NCI-H82 (cell line): ENCODE data around the gene PLEKHG4B.
"Not testable (repeated sequence)": the region's sequence is repeated elsewhere in the genome, so short reads cannot be mapped to it uniquely, and the experiment has no call there.

Experiments used
- DNase-seq: peaks from one replicate; lab custom pipeline; 2025; lab: John Stamatoyannopoulos, UW

The PLEKHG4B gene

DNA sequence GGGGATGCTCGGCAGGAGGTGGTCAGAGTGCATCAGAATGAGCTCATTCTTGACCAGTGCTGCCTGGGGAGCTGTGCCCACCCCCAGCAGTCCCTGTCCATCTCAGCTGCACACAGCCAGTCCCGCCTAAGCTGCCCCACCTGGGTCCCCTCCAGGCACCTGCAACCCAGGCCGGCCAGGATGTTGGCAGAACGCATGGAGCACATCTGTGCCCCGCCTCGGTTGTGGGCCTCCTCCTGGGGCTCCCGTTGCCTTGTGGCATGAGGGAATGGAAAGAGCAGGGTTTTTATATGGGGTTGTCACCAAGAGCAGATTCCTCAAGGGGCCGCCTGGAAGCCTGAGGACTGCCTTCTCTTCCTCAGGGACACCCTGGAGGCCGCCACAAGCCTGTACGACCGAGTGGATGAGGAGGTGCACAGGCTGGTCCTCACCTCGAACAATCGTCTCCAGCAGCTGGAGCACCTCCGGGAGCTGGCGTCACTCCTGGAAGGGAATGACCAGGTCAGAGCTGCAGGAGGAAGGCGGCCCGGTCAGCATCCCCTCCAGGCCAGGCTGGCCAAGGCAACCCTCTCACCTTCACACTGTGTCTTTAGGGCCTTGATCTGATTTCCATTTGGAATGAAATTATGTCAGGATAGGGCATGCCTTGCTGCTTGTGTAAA, 64.6 kb downstream of the PLEKHG4B start:
- DNase-seq: no peak

DNA sequence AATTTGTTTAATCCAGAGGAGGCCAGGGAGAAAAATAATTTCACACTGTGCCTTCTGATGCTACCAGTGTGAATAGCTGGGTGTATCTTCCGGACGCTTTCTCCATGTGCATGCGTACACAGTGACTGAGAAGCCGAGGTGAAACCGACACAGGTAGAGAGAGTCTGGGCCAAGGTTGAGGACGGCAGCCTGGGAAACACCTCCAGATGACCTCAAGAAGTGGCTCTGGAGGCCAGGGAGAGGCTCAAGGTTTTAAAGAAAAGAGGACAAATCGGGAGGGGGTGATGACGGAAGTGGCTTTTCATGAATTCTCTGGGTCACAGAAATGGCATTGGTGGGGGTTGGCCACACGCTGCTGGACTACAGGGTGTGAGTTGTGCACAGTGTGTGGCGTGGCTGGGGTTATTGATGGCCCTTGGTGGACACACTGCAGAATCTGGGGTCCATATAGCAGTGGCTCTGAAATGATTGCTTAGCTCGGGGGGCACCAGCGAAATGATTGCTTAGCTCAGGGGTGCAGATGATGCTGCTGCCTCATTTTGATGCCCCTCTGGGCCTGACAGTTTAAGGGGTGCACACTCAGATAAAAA, 65.3 kb downstream of the PLEKHG4B start:
- DNase-seq: no peak

DNA sequence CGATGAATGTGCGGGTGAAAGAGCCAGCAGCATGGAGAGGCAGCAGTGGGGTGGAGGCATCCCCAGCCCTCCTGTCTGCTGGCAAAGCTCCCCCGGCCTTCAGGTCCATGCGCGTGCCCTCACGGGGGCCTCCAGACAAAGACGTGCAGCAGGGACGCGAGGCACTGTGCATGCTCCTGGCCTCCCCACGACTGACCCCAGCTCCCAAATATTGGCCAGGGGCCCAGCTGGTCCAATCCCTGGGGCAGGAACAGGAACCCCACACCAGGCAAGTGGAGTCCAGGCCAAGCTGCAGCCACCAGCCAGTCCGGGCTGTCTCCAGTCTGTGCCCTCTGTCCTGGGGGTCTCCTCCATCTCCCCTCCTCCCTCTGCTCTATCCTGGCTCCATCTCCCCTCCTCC, 65.8 kb downstream of the PLEKHG4B start:
- DNase-seq: no peak

DNA sequence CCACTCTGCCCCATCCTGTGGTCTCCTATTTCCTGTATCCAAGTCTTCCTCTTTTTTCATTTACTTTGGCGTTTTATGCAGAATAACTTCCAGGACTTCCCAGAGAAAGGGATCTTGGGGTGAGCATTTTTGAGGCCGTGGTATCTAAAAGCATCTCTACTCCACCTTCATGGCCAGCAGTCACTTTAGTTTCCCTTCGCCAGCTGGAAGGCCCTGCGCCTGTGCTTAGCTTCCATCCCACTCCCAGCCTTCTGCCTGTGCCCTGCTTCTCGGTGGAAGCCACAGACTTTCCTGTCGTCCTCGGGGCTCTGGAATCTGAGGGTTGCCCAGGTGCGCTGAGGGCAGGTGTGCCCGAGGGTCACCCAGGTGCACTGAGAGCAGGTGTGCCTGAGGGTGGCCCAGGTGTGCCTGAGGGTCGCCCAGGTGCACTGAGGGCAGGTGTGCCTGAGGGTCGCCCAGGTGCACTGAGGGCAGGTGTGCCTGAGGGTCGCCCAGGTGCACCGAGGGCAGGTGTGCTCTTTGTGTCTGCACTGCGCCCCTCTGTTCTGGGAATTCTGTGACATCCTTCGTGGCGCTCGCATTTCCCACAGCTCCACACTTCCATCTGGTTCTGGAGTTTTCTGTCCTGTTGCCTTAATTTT, 67.0 kb downstream of the PLEKHG4B start:
- DNase-seq: no peak

DNA sequence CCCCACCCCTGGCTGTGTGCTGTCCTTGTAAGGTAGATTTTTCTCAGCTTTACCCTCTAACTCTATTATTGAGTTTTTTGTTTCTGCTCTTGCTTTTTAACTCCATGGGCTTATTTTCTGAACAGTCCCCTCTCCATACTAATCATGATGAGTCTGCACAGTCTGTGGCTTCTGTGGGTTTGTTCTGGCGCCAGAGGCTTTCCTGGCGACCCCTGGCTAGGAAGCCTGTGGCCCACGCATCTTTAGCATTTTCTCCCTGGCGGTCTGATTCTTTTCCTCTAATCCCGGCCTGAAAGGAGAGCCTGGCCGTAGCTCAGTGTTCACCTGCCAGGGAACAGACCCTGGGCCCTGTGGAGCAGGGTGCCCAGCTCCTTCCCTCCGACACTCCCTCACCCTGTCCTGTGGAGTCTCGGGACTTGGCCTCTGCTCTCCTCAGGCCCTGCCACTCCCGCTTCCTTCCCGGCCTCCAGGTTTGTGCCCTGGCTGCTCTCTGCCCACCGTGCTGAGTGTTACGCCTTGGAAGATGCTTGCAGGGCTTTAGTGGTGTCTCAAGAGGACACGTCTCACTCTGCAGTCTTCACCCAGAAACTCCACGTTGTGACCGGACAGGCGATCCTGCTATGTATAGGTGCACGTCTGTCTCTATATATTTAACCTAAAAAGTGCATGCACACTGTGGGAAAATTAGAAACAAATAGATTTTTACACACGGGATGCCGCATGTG, 67.6 kb downstream of the PLEKHG4B start:
- no peak for DNase-seq

DNA sequence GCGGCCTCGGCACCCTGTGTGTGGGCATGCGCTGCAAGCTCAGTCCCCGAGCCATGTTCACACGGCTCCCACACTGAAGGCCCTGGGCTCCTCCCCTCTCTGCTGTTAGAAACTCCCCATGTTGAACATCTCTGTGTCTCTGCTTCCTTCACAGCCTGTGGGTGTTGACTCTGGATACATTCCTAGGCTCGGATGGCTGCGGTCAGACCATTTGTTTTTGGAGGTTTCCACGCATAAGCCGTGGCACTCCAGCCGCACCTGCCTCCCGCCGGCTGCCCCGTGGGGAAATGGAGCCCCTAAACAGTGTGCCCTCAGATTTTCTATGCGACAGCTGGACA, 68.2 kb downstream of the PLEKHG4B start:
- DNase-seq: no peak

DNA sequence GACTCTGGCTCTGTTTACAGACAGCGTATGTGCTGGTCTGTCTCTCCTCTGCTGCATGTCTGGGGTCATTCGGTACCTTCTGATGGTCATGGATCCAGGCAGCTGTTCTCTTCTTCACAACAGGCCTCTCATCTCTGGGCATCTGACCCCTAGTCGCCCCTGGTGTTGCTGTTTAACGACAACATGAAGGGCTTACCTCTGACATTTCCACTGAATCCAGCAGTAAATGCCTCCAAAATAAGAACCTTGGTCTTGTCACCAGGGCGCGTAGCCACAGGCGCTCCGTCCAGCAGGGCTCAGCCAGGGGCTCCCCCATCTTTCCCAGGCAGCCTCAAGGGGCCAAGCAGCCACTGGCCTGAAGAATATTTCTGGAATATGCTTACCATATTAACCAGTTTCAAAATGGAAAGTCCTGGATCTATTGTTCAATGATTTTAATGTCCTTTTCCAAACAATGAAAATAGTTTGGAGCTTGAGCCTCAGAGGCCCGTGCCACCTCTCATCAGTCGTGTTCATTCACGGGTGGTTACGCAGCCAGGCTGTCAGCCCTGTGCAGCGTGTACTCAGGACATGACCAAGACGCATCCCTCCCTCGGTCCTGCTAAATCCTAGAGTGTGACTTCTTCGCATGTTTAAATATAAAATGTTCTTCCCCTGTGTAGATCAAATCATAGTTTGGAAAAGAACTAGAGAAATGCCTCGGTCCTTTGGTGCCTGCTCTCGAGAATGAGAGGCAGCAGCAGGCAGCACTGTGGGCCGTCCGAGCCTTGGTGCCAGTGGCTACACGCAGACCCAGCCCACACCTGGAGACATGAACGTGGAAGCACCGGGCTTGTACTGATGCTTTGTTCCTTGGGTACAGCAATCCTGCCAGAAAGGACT, 69.2 kb downstream of the PLEKHG4B start:
- no peak for DNase-seq

DNA sequence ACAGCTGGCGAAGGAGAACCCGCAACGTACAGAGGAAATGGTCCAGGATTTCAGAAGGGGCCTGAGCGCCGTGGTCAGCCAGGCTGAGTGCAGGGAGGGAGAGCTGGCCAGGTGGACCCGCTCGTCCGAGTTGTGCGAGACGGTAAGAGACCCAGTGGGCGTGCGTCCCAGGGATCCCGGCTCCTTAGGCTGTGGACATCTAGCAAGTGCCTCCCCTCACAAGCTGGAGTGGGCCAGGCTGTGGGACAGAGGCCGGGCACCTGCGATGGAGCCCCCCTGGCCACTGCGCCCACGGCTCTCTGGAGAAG, 69.8 kb downstream of the PLEKHG4B start:
- DNase-seq: no peak

DNA sequence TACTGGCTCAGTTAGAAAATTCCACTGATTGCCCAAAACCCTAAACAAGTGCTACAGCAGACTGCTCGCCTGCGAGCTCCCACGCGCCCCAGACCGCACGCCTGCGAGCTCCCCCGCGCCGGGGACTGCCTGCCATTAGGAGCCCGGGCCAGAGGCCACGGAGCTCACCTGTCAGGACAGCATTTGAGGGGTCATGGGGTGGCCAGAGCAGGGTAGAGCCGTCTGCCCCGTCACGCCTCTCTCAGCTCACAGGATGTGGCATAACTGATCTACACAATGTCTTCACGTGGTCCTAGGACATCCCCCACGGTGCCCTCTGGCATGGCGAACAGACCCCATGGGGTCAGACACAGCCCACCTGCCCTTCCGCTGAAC, 70.2 kb downstream of the PLEKHG4B start:
- no peak for DNase-seq

DNA sequence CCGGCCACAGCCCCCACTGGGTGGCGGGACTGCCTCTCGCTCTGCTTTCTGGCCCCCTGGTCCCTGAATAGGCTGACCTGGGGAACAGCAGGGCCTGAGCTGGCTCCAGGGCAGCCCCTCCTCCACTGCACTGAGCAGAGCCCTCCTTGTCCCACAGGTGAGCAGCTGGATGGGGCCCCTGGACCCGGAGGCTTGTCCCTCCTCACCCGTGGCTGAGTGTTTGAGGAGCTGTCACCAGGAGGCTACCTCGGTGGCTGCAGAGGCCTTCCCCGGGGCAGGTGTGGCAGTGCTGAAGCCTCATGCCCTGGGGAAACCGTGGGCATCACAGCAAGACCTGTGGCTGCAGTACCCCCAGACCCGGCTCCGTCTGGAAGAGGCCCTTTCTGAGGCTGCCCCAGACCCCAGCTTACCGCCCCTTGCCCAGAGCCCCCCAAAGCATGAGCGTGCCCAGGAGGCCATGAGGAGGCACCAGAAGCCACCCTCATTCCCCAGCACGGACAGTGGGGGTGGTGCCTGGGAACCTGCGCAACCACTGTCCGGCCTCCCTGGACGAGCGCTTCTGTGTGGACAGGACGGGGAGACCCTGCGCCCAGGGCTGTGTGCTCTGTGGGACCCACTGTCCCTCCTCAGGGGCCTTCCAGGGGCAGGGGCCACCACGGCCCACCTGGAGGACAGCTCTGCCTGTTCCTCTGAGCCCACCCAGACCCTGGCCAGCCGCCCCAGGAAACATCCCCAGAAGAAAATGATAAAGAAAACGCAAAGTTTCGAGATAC, 70.8 kb downstream of the PLEKHG4B start:
- DNase-seq: no peak

DNA sequence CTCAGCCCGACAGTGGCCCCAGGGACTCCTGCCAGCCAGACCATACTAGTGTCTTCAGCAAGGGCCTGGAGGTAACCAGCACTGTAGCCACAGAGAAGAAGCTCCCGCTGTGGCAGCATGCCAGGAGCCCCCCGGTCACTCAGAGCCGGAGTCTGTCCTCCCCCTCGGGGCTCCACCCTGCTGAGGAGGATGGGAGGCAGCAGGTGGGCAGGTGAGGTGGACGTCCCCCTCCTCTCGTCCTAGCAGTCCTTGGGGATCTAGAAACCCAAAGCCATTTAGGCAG, 71.3 kb downstream of the PLEKHG4B start:
- DNase-seq: no peak

DNA sequence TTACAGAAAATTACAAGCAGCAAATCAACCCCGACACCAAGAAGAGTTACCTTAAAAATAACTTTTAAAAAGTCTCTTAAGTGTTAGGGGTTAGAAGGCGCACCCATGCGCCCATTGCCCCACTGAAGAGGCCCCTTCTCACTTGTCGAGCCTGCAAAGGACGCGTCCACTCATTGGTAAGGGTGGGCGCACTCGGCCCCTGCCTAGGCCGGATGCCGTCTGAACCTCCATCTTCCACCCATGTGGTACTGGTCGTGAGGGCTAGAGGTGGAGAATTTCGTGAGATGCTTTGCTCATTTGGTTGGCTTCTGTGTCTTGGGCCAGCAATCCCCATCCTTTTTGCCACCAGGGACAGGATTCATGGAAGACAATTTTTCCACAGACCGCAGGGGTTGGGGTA, 71.9 kb downstream of the PLEKHG4B start:
- no peak for DNase-seq

DNA sequence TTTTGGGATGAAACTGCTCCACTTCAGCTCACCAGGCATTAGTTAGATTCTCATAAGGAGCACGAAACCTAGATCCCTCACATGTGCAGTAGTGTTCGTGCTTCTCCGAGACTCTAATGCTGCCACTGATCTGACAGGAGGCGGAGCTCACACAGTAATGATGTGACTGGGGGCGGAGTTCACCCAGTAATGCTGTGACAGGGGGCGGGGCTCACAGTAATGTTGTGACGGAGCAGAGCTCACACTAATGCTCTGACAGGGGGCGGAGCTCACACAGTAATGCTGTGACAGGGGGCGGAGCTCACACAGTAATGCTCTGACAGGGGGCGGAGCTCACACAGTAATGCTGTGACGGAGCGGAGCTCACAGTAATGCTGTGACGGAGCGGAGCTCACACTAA, 72.3 kb downstream of the PLEKHG4B start:
- no peak for DNase-seq

DNA sequence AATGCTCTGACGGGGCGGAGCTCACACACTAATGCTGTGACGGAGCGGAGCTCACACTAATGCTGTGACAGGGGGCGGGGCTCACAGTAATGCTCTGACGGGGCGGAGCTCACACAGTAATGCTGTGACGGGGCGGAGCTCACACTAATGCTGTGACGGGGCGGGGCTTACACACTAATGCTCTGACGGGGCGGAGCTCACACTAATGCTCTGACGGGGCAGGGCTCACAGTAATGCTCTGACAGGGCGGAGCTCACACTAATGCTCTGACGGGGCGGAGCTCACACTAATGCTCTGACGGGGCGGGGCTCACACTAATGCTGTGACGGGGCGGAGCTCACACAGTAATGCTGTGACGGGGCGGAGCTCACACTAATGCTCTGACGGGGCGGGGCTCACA, 72.8 kb downstream of the PLEKHG4B start:
- not testable (repeated sequence) for DNase-seq

DNA sequence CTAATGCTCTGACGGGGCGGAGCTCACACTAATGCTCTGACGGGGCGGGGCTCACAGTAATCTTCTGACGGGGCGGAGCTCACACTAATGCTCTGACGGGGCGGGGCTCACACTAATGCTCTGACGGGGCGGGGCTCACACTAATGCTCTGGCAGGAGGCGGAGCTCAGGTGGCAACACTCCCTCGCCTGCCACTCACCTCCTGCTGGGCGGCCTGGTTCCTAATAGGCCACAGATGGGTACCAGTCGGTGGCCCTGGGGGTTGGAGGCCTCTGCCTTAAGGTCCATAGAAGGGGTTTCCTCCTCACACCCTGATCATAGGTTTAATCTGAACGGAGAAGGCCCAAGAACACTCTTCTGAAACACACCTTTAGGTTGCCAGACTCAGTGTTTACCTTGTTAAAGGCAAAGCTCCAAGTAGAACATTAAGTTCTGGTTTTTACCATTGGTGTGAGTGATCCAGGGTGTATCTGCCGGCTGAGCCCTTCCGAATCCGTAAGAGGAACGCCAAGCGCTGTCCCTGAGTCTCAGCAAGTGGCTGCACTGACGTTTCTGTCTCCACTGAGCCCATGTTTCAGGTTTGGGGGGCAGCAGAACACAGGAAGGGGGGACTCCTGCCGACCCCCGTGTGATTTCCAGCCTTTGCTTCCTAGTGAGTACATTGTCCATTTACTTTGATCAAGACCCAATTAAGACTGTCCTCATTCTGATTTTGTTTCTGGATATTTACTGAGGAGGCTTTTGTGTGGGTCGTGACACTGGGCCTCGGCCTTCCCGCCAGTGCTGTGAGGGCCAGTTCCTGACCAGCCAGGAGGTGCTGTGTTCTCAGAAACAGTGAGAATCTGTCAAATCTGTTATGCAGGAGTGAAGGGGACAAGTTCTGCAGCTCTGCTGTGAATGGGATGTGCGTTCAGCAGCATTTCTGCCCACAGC, 74.7 kb downstream of the PLEKHG4B start:
- no peak for DNase-seq

DNA sequence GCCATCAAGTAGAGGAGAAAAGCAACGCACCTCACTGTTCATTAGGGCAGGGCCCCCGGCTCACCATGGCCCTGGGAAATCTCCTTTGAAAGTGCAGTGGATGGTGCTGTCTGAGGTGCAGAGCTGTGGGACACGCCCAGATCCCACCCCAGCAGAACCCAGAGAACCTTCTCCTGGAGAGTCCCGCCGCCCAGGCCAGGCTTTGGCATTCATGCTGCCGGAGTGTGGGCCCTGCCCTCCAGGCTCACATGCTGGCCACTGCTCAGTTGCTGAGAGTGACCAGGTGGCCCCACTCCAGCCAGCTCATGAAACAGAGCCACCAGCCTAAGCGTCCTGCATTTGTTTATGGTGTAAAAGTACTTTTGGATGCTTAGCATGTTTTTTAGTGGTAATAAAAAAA, 75.5 kb downstream of the PLEKHG4B start:
- DNase-seq: no peak

DNA sequence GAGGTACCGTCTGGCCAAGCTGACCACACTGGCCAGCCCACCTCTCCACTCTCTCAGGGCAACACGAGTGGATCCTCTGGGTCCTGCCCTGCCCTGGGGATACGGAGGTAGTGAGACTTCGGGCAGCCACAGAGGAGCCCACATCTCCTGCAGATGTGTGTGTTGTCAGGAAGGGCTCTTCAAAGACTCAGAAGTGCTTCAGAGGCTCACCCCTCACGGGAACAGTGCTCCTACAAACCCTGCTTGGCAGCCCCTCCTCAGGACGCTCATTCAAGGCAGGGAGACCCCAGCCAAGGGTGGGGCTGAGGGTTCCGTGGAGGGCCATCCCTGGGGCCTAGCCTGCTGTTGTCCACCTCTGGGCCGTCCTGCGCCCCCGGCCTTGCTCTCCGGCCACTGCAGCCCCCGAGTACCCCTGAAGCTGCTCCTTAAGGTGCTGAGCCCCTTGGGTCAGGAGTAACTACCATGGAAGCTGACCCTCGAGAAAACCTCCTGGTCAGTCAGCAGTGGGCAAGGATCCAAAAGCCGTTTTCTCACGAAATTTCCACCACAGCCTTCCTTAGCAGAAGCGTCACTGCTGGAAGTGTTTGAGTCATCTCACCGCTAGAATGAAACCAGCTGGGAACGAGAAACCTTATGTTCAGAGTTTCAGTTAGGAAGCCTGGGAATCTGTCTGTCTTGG, 76.2 kb downstream of the PLEKHG4B start:
- DNase-seq: no peak

DNA sequence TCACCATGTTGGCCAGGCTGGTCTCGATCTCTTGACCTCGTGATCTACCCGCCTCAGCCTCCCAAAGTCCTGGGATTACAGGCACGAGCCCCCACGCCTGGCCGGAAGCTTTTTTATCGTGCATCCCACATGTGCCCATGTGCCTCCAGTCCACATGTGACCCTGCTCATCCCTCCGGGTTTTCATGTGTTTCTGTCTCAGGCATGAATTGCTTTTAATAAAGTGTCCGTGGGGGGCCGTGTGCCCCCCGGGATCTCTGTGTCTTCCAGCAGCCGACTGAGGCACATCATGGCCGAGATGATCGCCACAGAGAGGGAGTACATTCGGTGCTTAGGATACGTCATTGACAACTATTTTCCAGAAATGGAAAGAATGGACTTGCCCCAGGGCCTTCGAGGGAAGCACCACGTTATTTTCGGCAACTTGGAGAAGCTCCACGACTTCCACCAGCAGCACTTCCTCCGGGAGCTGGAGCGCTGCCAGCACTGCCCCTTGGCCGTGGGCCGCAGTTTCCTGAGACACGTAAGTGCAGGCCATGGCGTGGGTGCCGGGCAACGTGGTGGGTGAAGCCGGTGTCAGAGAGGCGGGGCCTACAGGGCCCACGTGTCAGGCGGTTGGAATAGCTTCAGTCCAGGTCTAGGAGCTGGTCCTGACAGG, 77.2 kb downstream of the PLEKHG4B start:
- DNase-seq: no peak

DNA sequence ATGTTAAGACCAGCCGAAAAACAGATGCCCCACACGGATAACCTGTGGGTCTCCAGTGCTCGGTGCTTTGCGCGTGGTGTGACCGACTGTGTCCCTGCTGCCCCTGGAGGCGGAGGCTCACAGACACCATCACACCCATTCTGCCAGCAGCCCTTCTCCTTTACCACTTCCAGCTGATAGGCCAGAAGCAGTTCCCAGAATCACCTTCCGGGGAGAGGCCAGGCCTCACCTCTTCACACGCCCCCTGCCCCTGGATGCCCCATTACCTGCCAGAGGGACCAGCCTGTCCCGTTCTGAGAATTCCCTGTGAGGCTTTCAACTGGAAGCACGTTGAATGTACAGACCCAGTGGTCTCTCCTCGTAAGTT, 77.7 kb downstream of the PLEKHG4B start:
- DNase-seq: no peak
